Measurements from ENCODE around the gene DAZAP1.

Gene DAZAP1

DNA sequence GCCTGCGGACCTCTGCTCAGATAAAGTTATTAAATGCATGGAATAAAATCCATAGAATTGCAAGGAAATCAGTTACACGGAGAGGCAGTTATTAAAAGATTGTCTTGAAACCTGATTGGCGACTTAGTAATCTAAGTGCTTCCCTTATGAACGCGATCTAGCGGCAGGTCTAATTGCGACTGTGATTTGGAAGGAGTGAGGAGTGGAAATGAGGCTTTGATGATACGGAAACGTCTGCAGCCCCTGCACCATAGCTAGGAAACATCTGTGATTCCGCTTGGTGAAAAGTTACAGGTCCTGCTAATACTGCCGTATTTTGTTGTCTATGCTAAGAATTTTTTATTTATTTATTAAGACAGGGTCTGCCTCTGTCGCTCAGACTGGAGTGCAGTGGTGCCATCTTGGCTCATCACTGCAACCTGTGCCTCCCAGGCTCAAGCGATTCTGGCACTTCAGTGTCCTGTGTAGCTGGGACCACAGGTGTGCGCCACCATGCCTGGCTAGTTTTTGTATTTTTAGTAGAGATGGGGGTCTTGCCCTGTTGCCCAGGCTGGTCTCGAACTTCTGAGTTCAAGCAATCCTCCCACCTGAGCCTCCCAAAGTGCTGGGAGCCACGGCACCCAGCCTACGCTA, 22.8 kb upstream of the DAZAP1 start:
- TF ChIP-seq SUZ12 (IDR thresholded peaks at IDR 0.05; ENCODE audit: extremely low read depth, insufficient read depth, insufficient read length): no peak
- TF ChIP-seq ZNF274 (IDR thresholded peaks at IDR 0.05; ENCODE audit: low read depth, low read length): no peak
- no peak for TF ChIP-seq YY1 (IDR thresholded peaks at IDR 0.05; ENCODE audit: insufficient read depth, insufficient read length)
- Histone ChIP-seq H3K36me3 (ENCODE audit: insufficient read depth, insufficient read length, low read length) (peaks cover 31% of the 10 kb centered on the region), H3K9ac (ENCODE audit: insufficient read length, low read depth) (peak overlapping the region; percentile 97), H3K9me3 (ENCODE audit: insufficient read depth, low read length) (no peaks in the 10 kb centered on the region), H3K4me3 (ENCODE audit: insufficient read length, low read depth) (peak overlapping the region; percentile 96), H3K27me3 (ENCODE audit: insufficient read depth, insufficient read length) (no peaks in the 10 kb centered on the region), H3K4me1 (ENCODE audit: insufficient read depth, insufficient read length) (peaks cover 23% of the 10 kb centered on the region)
- no peak for DNase-seq (ENCODE audit: low read depth, low spot score)

DNA sequence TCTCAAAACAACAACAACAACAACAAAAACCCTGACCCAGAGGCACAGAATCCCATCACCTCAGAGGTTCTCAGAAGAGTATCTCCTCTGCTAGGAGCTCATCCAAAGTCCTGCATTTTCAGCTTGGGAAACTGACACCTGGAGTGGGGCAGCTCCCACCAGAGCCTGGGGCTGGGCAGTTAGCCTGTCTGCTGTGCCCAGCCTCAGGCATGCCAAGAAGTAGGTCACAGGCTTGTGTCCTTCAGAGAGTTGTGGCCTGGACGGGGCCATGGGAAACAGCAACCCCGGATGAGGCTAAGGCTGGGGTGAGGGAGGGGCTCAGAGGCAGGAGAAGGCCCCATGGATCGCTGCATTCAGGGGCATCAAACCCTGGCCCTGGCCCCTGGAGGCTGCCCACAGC, 21.6 kb upstream of the DAZAP1 start:
- H3K36me3 ChIP-seq (ENCODE audit: insufficient read depth, insufficient read length, low read length): peaks cover 40% of the 10 kb centered on the region
- DNase-seq (ENCODE audit: low read depth, low spot score): no peak
- no peaks in the 10 kb centered on the region for H3K9me3 ChIP-seq (ENCODE audit: insufficient read depth, low read length)
- H3K4me1 ChIP-seq (ENCODE audit: insufficient read depth, insufficient read length): peaks cover 11% of the 10 kb centered on the region
- H3K27me3 ChIP-seq (ENCODE audit: insufficient read depth, insufficient read length): no peaks in the 10 kb centered on the region
- H3K9ac ChIP-seq (ENCODE audit: insufficient read length, low read depth): no peak overlapping the region
- H3K4me3 ChIP-seq (ENCODE audit: insufficient read length, low read depth): no peak overlapping the region
- no peak for TF ChIP-seq ZNF274 (IDR thresholded peaks at IDR 0.05; ENCODE audit: low read depth, low read length)
- no peak for TF ChIP-seq SUZ12 (IDR thresholded peaks at IDR 0.05; ENCODE audit: extremely low read depth, insufficient read depth, insufficient read length)
- TF ChIP-seq YY1 (IDR thresholded peaks at IDR 0.05; ENCODE audit: insufficient read depth, insufficient read length): no peak

DNA sequence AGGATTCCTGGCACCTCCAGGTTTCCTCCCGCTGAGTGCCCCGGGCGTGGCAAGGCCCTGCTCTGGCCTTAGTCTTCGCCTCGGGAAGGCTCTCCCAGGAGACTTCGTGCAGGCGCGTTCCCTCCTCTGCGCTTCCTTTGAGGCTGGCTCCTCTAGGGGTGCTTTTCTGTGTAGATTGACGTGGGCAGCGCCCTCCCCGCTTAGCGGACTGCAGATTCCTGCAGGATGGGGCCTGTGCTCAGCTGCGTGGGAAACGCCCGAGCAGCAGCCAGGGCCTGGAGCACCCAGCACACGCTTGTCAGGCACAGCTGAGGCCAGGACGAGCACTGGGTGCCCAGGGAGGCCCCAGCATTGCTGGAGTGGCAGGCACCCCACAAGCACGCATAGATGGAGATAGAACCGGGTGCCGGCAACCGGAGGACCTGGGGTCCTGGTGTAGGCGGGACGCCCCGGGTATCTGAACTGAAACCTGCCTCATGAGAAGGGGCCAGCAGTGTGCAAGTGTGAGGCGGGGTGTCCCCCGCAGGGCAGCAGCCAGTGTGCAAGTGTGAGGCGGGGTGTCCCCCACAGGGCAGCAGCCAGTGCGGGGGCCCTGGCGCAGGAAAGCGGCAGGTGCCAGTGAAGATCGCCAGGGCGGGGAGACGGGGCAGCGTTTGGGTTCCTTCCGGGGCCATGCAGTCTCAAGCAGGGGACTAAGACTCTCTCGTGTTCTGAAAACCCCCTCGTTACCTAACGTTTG, 20.3 kb upstream of the DAZAP1 start:
- no peak overlapping the region for H3K9ac ChIP-seq (ENCODE audit: insufficient read length, low read depth)
- H3K4me1 ChIP-seq (ENCODE audit: insufficient read depth, insufficient read length): peaks cover 6% of the 10 kb centered on the region
- no peak for TF ChIP-seq YY1 (IDR thresholded peaks at IDR 0.05; ENCODE audit: insufficient read depth, insufficient read length)
- TF ChIP-seq SUZ12 (IDR thresholded peaks at IDR 0.05; ENCODE audit: extremely low read depth, insufficient read depth, insufficient read length): no peak
- TF ChIP-seq ZNF274 (IDR thresholded peaks at IDR 0.05; ENCODE audit: low read depth, low read length): no peak
- no peak overlapping the region for H3K4me3 ChIP-seq (ENCODE audit: insufficient read length, low read depth)
- no peak for DNase-seq (ENCODE audit: low read depth, low spot score)
- peaks cover 45% of the 10 kb centered on the region for H3K36me3 ChIP-seq (ENCODE audit: insufficient read depth, insufficient read length, low read length)
- H3K9me3 ChIP-seq (ENCODE audit: insufficient read depth, low read length): no peaks in the 10 kb centered on the region
- no peaks in the 10 kb centered on the region for H3K27me3 ChIP-seq (ENCODE audit: insufficient read depth, insufficient read length)

DNA sequence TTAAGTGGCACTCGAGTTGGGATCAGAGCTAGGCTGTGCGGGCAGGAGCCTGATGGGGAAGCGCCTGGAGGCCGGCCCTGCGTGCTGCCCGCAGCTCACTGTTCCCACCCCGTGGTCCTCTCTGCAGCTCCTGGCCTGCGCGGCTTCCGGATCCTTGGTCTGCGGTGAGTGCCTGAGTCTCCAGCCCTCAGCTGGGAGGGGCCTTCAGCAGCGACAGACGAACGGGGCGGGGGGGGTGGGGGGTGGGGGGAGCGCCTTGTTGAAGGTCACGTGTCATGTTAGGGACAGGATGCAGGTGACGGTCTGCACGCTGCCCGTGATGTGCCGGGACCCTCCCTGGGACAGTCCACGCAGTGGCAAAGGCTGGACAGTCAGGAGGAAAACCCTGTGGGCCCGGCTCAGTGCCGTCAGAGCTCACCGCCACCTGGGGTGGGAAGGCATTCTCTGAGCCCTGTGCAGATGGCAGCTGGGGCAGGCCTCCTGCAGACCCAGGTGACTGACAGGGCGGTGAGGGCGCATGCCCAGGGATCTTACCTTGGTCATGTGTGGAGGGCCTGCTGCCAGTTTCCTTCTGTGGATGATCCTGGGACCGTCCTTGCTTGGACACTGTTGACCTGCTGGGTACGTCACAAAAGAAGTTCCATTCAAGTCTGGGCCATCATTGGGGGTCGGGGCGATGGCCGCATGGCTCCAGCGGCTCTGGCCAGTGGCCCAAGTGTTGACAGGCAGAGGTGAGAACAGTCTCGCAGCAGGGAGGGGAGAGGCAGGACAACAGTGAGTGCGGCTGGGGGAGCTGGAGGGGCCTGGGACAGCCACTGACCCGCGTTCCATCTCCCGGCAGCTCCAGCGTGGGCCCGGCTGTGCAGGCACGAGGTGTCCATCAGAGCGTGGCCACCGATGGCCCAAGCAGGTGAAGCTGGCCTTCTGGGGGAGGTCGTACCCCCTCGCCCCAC, 19.4 kb upstream of the DAZAP1 start:
- H3K4me1 ChIP-seq (ENCODE audit: insufficient read depth, insufficient read length): peaks cover 4% of the 10 kb centered on the region
- no peak overlapping the region for H3K4me3 ChIP-seq (ENCODE audit: insufficient read length, low read depth)
- H3K9me3 ChIP-seq (ENCODE audit: insufficient read depth, low read length): no peaks in the 10 kb centered on the region
- no peak for DNase-seq (ENCODE audit: low read depth, low spot score)
- H3K9ac ChIP-seq (ENCODE audit: insufficient read length, low read depth): peak overlapping the region; percentile 10
- no peaks in the 10 kb centered on the region for H3K27me3 ChIP-seq (ENCODE audit: insufficient read depth, insufficient read length)
- TF ChIP-seq SUZ12 (IDR thresholded peaks at IDR 0.05; ENCODE audit: extremely low read depth, insufficient read depth, insufficient read length): no peak
- no peak for TF ChIP-seq YY1 (IDR thresholded peaks at IDR 0.05; ENCODE audit: insufficient read depth, insufficient read length)
- TF ChIP-seq ZNF274 (IDR thresholded peaks at IDR 0.05; ENCODE audit: low read depth, low read length): no peak
- H3K36me3 ChIP-seq (ENCODE audit: insufficient read depth, insufficient read length, low read length): peaks cover 53% of the 10 kb centered on the region

DNA sequence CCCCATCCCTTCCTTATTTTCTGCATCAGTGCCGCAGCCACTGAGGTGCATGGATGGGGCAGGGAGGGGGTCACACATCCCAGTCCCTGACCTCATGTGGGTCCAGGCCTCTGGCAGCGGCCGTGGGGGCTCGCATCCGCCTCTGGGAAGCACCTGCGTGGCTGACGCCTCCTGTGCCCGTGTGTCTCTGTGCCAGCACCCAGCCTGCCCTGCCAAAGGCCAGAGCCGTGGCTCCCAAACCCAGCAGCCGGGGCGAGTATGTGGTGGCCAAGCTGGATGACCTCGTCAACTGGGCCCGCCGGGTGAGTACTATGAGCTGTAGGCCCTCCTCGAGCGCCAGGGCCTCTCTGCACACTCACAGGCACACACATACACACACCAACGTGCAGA, 18.8 kb upstream of the DAZAP1 start:
- no peak for TF ChIP-seq ZNF274 (IDR thresholded peaks at IDR 0.05; ENCODE audit: low read depth, low read length)
- TF ChIP-seq SUZ12 (IDR thresholded peaks at IDR 0.05; ENCODE audit: extremely low read depth, insufficient read depth, insufficient read length): no peak
- no peak for TF ChIP-seq YY1 (IDR thresholded peaks at IDR 0.05; ENCODE audit: insufficient read depth, insufficient read length)
- no peaks in the 10 kb centered on the region for H3K9me3 ChIP-seq (ENCODE audit: insufficient read depth, low read length)
- DNase-seq (ENCODE audit: low read depth, low spot score): no peak
- H3K27me3 ChIP-seq (ENCODE audit: insufficient read depth, insufficient read length): no peaks in the 10 kb centered on the region
- H3K9ac ChIP-seq (ENCODE audit: insufficient read length, low read depth): peak overlapping the region; percentile 10
- peaks cover 59% of the 10 kb centered on the region for H3K36me3 ChIP-seq (ENCODE audit: insufficient read depth, insufficient read length, low read length)
- H3K4me3 ChIP-seq (ENCODE audit: insufficient read length, low read depth): no peak overlapping the region
- H3K4me1 ChIP-seq (ENCODE audit: insufficient read depth, insufficient read length): peaks cover 3% of the 10 kb centered on the region

DNA sequence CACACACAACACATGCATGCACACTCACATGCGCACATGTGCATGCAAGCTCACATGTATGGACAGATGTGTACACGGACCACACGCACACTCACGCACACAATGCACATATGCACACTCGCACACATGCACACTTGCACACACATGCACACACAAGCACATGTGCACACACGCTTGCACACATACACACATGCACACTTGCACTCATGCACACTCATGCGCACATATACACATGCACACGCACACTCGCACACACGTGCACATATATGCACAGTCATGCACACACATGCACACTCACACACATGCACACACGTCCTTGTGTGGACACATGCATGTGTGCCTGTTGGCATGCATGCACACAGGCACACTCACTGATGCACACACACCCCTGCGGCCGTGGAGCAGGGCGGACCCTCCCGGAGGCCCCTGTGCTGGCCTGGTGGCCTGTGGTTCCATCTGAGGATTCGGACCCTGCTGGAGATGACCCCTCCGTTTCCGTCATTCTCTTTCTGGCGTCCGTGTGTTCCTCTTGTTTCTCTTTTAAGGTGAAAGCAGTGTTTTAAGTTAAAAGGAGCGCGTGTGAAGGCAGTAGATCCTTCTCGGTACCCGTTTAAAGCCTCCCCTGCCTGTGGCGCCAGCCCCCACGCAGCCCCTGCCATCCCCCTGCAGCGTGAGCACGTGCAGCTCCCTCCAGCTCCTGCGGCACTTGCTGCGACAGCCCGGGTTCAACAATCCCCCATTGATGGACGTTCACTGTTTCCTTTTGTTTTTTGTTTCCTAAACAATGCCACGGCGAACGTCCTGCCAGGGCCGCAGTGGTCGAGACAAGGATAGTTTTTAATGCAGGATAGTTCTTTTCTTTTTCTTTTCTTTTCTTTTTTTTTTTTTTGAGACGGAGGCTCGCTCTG, 18.1 kb upstream of the DAZAP1 start:
- DNase-seq (ENCODE audit: low read depth, low spot score): no peak
- no peak for TF ChIP-seq SUZ12 (IDR thresholded peaks at IDR 0.05; ENCODE audit: extremely low read depth, insufficient read depth, insufficient read length)
- H3K4me1 ChIP-seq (ENCODE audit: insufficient read depth, insufficient read length): peaks cover 6% of the 10 kb centered on the region
- no peak overlapping the region for H3K9ac ChIP-seq (ENCODE audit: insufficient read length, low read depth)
- H3K27me3 ChIP-seq (ENCODE audit: insufficient read depth, insufficient read length): no peaks in the 10 kb centered on the region
- H3K9me3 ChIP-seq (ENCODE audit: insufficient read depth, low read length): no peaks in the 10 kb centered on the region
- H3K4me3 ChIP-seq (ENCODE audit: insufficient read length, low read depth): no peak overlapping the region
- peaks cover 66% of the 10 kb centered on the region for H3K36me3 ChIP-seq (ENCODE audit: insufficient read depth, insufficient read length, low read length)
